Central memory CD8-positive, alpha-beta T cell (primary cell): Measurements from ENCODE around the gene ZNHIT1.
"Not testable (repeated sequence)": the region's sequence is repeated elsewhere in the genome, so short reads cannot be mapped to it uniquely, and the experiment has no call there.

ENCODE experiments used
- ATAC-seq: fragments of 150-1000 bp; cut with Tn5 transposase; replicated peaks from 2 replicates; pipeline ENCODE4 v1.10.0; 2022; ENCODE audit warnings: mild to moderate bottlenecking, moderate FRiP score, moderate number of reproducible peaks; ENCODE audit not compliant: poor library complexity, severe bottlenecking; ENCODE audit errors: extremely low read depth
- DNase-seq, 2 donors: peaks; one replicate each; pipeline ENCODE4 v3.0.0; 2021; ENCODE audit warnings: low spot score in 2 of 2
- H3K27ac Mint-ChIP-seq: one replicate; pipeline ENCODE4 v1.8.0; 2022; ENCODE audit warnings: low read depth, mild to moderate bottlenecking, moderate library complexity, mixed read lengths
- H3K27me3 Mint-ChIP-seq: one replicate; pipeline ENCODE4 v1.8.0; 2022; ENCODE audit warnings: mixed read lengths
- H3K36me3 Mint-ChIP-seq: one replicate; pipeline ENCODE4 v1.8.0; 2022; ENCODE audit warnings: mild to moderate bottlenecking, moderate library complexity, mixed read lengths; ENCODE audit not compliant: insufficient read depth
- H3K4me1 Mint-ChIP-seq: one replicate; pipeline ENCODE4 v1.8.0; 2022; ENCODE audit warnings: mixed read lengths
- H3K4me3 Mint-ChIP-seq: one replicate; pipeline ENCODE4 v1.8.0; 2022; ENCODE audit warnings: mild to moderate bottlenecking, moderate library complexity, mixed read lengths
- H3K9me3 Mint-ChIP-seq: one replicate; pipeline ENCODE4 v1.8.0; 2022; ENCODE audit warnings: mixed read lengths

The ZNHIT1 gene

GRCh38 chr7:101175664-101176063 is 42.3 kb upstream of the ZNHIT1 start:
- H3K27ac Mint-ChIP-seq = no peak overlapping the region
- H3K4me1 Mint-ChIP-seq = peaks cover 42% of the 10 kb centered on the region
- H3K4me3 Mint-ChIP-seq = no peak overlapping the region
- peaks cover 97% of the 10 kb centered on the region for H3K27me3 Mint-ChIP-seq
- H3K36me3 Mint-ChIP-seq = peaks cover 13% of the 10 kb centered on the region
- no peak for ATAC-seq
- H3K9me3 Mint-ChIP-seq = no peaks in the 10 kb centered on the region
- DNase-seq = no peak

GRCh38 chr7:101177644-101178043 is 40.3 kb upstream of the ZNHIT1 start:
- Mint-ChIP-seq H3K4me1 (peaks cover 33% of the 10 kb centered on the region), H3K27ac (no peak overlapping the region), H3K36me3 (peaks cover 2% of the 10 kb centered on the region), H3K9me3 (no peaks in the 10 kb centered on the region), H3K4me3 (no peak overlapping the region), H3K27me3 (peaks cover 93% of the 10 kb centered on the region)
- no peak for ATAC-seq
- no peak for DNase-seq

- Mint-ChIP-seq H3K4me3 (peak overlapping the region; percentile 16), H3K27me3 (peaks cover 82% of the 10 kb centered on the region), H3K9me3 (no peaks in the 10 kb centered on the region), H3K36me3 (peaks cover 2% of the 10 kb centered on the region), H3K27ac (no peak overlapping the region), H3K4me1 (peaks cover 22% of the 10 kb centered on the region)
- ATAC-seq (no peak), DNase-seq (no peak)
Measured at GRCh38 chr7:101179117-101179516, 38.8 kb upstream of the ZNHIT1 start.

GRCh38 chr7:101179713-101180112 is 38.3 kb upstream of the ZNHIT1 start:
- peaks cover 18% of the 10 kb centered on the region for H3K4me1 Mint-ChIP-seq
- H3K27ac Mint-ChIP-seq = no peak overlapping the region
- ATAC-seq (no peak), DNase-seq (no peak)
- H3K27me3 Mint-ChIP-seq = peaks cover 82% of the 10 kb centered on the region
- H3K4me3 Mint-ChIP-seq = no peak overlapping the region
- no peaks in the 10 kb centered on the region for H3K9me3 Mint-ChIP-seq
- no peaks in the 10 kb centered on the region for H3K36me3 Mint-ChIP-seq

- H3K36me3 Mint-ChIP-seq = no peaks in the 10 kb centered on the region
- no peak within 1 kb of the TSS for H3K27ac Mint-ChIP-seq
- H3K27me3 Mint-ChIP-seq = peaks cover 82% of the 10 kb centered on the region
- peaks cover 18% of the 10 kb centered on the region for H3K4me1 Mint-ChIP-seq
- no peaks in the 10 kb centered on the region for H3K9me3 Mint-ChIP-seq
- ATAC-seq = no peak
- H3K4me3 Mint-ChIP-seq = peak within 1 kb of the TSS; percentile 20
- DNase-seq = no peak
Measured at GRCh38 chr7:101180130-101180755, 37.7 kb upstream of the ZNHIT1 start, which contains the start of gene NAT16. TSS of gene NAT16 (minus strand) at chr7:101180293. CDS start at chr7:101174807, 5,486 bp downstream.

GRCh38 chr7:101185258-101185839 is 32.6 kb upstream of the ZNHIT1 start:
- ATAC-seq (no peak), DNase-seq (no peak)
- peaks cover 36% of the 10 kb centered on the region for H3K27me3 Mint-ChIP-seq
- H3K27ac Mint-ChIP-seq = no peak overlapping the region
- H3K4me1 Mint-ChIP-seq = peaks cover 11% of the 10 kb centered on the region
- no peaks in the 10 kb centered on the region for H3K9me3 Mint-ChIP-seq
- H3K4me3 Mint-ChIP-seq = no peak overlapping the region
- peaks cover 3% of the 10 kb centered on the region for H3K36me3 Mint-ChIP-seq

- Mint-ChIP-seq H3K4me3 (no peak overlapping the region), H3K4me1 (peaks cover 7% of the 10 kb centered on the region), H3K27me3 (peaks cover 27% of the 10 kb centered on the region), H3K27ac (no peak overlapping the region), H3K36me3 (peaks cover 3% of the 10 kb centered on the region), H3K9me3 (no peaks in the 10 kb centered on the region)
- ATAC-seq (no peak), DNase-seq (no peak)
Measured at GRCh38 chr7:101186194-101186593, 31.8 kb upstream of the ZNHIT1 start.

GRCh38 chr7:101186844-101187428 is 31.0 kb upstream of the ZNHIT1 start:
- peaks cover 24% of the 10 kb centered on the region for H3K27me3 Mint-ChIP-seq
- ATAC-seq = no peak

GRCh38 chr7:101189109-101189508 is 28.9 kb upstream of the ZNHIT1 start:
- H3K27me3 Mint-ChIP-seq = peaks cover 12% of the 10 kb centered on the region
- no peaks in the 10 kb centered on the region for H3K4me1 Mint-ChIP-seq
- DNase-seq = no peak
- H3K27ac Mint-ChIP-seq = no peak overlapping the region
- peaks cover 3% of the 10 kb centered on the region for H3K36me3 Mint-ChIP-seq
- ATAC-seq = no peak
- no peak overlapping the region for H3K4me3 Mint-ChIP-seq
- H3K9me3 Mint-ChIP-seq = no peaks in the 10 kb centered on the region

More at GRCh38 chr7:101186844-101187428, 31.0 kb upstream of the ZNHIT1 start:
- Mint-ChIP-seq H3K27ac (no peak overlapping the region), H3K4me1 (peaks cover 7% of the 10 kb centered on the region), H3K9me3 (no peaks in the 10 kb centered on the region), H3K4me3 (no peak overlapping the region), H3K36me3 (peaks cover 3% of the 10 kb centered on the region)
- DNase-seq = no peak

- DNase-seq (no peak), ATAC-seq (no peak)
- Mint-ChIP-seq H3K27me3 (peaks cover 30% of the 10 kb centered on the region), H3K9me3 (no peaks in the 10 kb centered on the region), H3K36me3 (no peaks in the 10 kb centered on the region), H3K4me3 (no peak overlapping the region), H3K27ac (no peak overlapping the region), H3K4me1 (peaks cover 2% of the 10 kb centered on the region)
Measured at GRCh38 chr7:101195884-101196283, 22.1 kb upstream of the ZNHIT1 start.

GRCh38 chr7:101197991-101198390 is 20.0 kb upstream of the ZNHIT1 start:
- H3K27ac Mint-ChIP-seq = no peak overlapping the region
- peaks cover 5% of the 10 kb centered on the region for H3K4me1 Mint-ChIP-seq
- H3K36me3 Mint-ChIP-seq = no peaks in the 10 kb centered on the region
- H3K9me3 Mint-ChIP-seq = no peaks in the 10 kb centered on the region
- H3K27me3 Mint-ChIP-seq = peaks cover 51% of the 10 kb centered on the region
- no peak for DNase-seq
- no peak for ATAC-seq
- no peak overlapping the region for H3K4me3 Mint-ChIP-seq

- DNase-seq = no peak
- no peak for ATAC-seq
Measured at GRCh38 chr7:101198476-101198875, 19.5 kb upstream of the ZNHIT1 start.

GRCh38 chr7:101199522-101199921 is 18.4 kb upstream of the ZNHIT1 start:
- Mint-ChIP-seq H3K4me1 (peaks cover 10% of the 10 kb centered on the region), H3K27me3 (peaks cover 53% of the 10 kb centered on the region)
- not testable (repeated sequence) for H3K9me3 Mint-ChIP-seq, H3K4me3 Mint-ChIP-seq, H3K36me3 Mint-ChIP-seq, H3K27ac Mint-ChIP-seq, ATAC-seq, DNase-seq

More at GRCh38 chr7:101198476-101198875, 19.5 kb upstream of the ZNHIT1 start:
- no peak overlapping the region for H3K27ac Mint-ChIP-seq
- peaks cover 5% of the 10 kb centered on the region for H3K4me1 Mint-ChIP-seq
- peaks cover 55% of the 10 kb centered on the region for H3K27me3 Mint-ChIP-seq
- no peaks in the 10 kb centered on the region for H3K36me3 Mint-ChIP-seq
- no peak overlapping the region for H3K4me3 Mint-ChIP-seq
- no peaks in the 10 kb centered on the region for H3K9me3 Mint-ChIP-seq
